K562 (cell line): ENCODE data around the gene SLC12A9. TPM values are rescaled to one million over a fixed set of nuclear protein-coding genes. Genes with fewer than 3 reads are reported as not detected.

ENCODE experiments used
- CBFA2T3 ChIP-seq: fragments of 450-650 bp; IDR thresholded peaks from 2 replicates; pipeline ENCODE4 v1.6.1; 2017
- ILK ChIP-seq: fragments of 450-650 bp; IDR thresholded peaks from 2 replicates; pipeline ENCODE4 v1.6.1; 2016; ENCODE audit warnings: missing genetic modification characterization, low read depth, mild to moderate bottlenecking, missing compliant biosample characterization, moderate library complexity, borderline replicate concordance
- MAFK ChIP-seq: IDR thresholded peaks from 2 replicates; pipeline ENCODE4 v1.6.1; 2011; ENCODE audit warnings: low read length, improper control_type of control experiment
- POU5F1 ChIP-seq: fragments of 150-350 bp; IDR thresholded peaks from 2 replicates; pipeline ENCODE4 v1.6.1; 2014; ENCODE audit warnings: borderline replicate concordance, low read length, low read depth, mild to moderate bottlenecking; ENCODE audit not compliant: partially characterized antibody
- RAD21 ChIP-seq, 2 experiments: fragments of 250-450 bp in 1 of 2; fragments of 450-650 bp in 1 of 2; sonication (Bioruptor Pico) in 1 of 2; formaldehyde crosslinking in 1 of 2; IDR thresholded peaks in 1 of 2; conservative IDR thresholded peaks in 1 of 2; 2 replicates each; pipeline versions ENCODE4 v1.4.0 to v1.8.0; 2020 to 2022; ENCODE audit warnings: mild to moderate bottlenecking in 2 of 2, moderate library complexity in 1 of 2
- RBM22 ChIP-seq: fragments of 200-400 bp; formaldehyde crosslinking; IDR thresholded peaks from 2 replicates; pipeline ENCODE4 v1.6.1; 2018; ENCODE audit warnings: low read length, low read depth; ENCODE audit not compliant: poor library complexity, severe bottlenecking
- RBM39 ChIP-seq: fragments of 200-400 bp; formaldehyde crosslinking; optimal IDR thresholded peaks from 2 replicates; pipeline ENCODE3; 2018; ENCODE audit warnings: low read depth, low read length
- SMAD4 ChIP-seq: fragments of 250-450 bp; sonication (Bioruptor Pico); conservative IDR thresholded peaks from 2 replicates; pipeline ENCODE4 v1.8.0; 2021; ENCODE audit warnings: inconsistent platforms, mild to moderate bottlenecking, moderate library complexity
- SMARCA4 ChIP-seq: fragments of 450-650 bp; IDR thresholded peaks from 2 replicates; pipeline ENCODE4 v1.6.1; 2016
- TEAD2 ChIP-seq: fragments of 450-650 bp; IDR thresholded peaks from 2 replicates; pipeline ENCODE4 v1.6.1; 2016; ENCODE audit warnings: missing genetic modification characterization, control low read depth, missing compliant biosample characterization
- ZNF316 ChIP-seq: fragments of 450-650 bp; IDR thresholded peaks from 2 replicates; pipeline ENCODE4 v1.6.1; 2016
- ZNF780A ChIP-seq: fragments of 250-450 bp; sonication (Bioruptor Pico); IDR thresholded peaks from 2 replicates; pipeline ENCODE4 v1.5.0; 2021; ENCODE audit warnings: mild to moderate bottlenecking
- polyA plus RNA-seq, 8 experiments: library from polyadenylated mRNA; depleted of rRNA in 4 of 8; stranded (reverse) in 5 of 8; unstranded in 3 of 8; fragments of >200 nt; fragmentation: Nextera tagmentation in 2 of 8; fragmentation: Illumina TruSeq in 1 of 8; extraction: Ambion mirVana in 2 of 8; extraction: Trizol in 1 of 8; gene quantifications; 2 replicates each; pipeline versions ENCODE4 v1.2.1 to v1.2.3, GENCODE V29; 2011 to 2014; ENCODE audit warnings: inconsistent platforms in 1 of 8, missing spikeins in 1 of 8
- total RNA-seq, 7 experiments: library from RNA; depleted of rRNA in 6 of 7; stranded (reverse); fragments of >200 nt in 6 of 7; fragmentation: Illumina TruSeq in 2 of 7; extraction: Trizol in 2 of 7; gene quantifications; 2 replicates each; pipeline versions ENCODE4 v1.2.1 to v1.2.3, GENCODE V29; 2011 to 2021; ENCODE audit warnings: low replicate concordance in 1 of 7
- TF ChIP-seq, protein P1 (sequence below): sonication (generic); formaldehyde crosslinking; IDR thresholded peaks from 2 replicates; pipeline ENCODE4 v1.8.1; 2023; ENCODE audit warnings: missing genetic modification reagents, mild to moderate bottlenecking, borderline replicate concordance
- TF ChIP-seq, protein P2 (sequence below): fragments of 200-800 bp; sonication (Bioruptor generic); IDR thresholded peaks from 2 replicates; pipeline ENCODE4 v1.6.1; 2016; ENCODE audit warnings: missing genetic modification characterization, missing compliant biosample characterization
- TF ChIP-seq, protein P3 (sequence below), 2 experiments: IDR thresholded peaks; 2 replicates each; pipeline ENCODE4 v1.6.1; 2011; ENCODE audit warnings: borderline replicate concordance in 1 of 2, control low read depth in 1 of 2, low read depth in 1 of 2, low read length in 1 of 2, mild to moderate bottlenecking in 1 of 2, mixed read lengths in 1 of 2, moderate library complexity in 1 of 2; ENCODE audit not compliant: insufficient read depth in 1 of 2, insufficient read length in 1 of 2, poor library complexity in 1 of 2, severe bottlenecking in 1 of 2; ENCODE audit errors: extremely low read depth in 1 of 2

The SLC12A9 gene
- total and polyA plus RNA-seq, 9 of the 15 experiments (the other 6 are each of a cell fraction or from before 2014, with no cell fraction given): 0.06 to 20.2 (median 10.7) TPM

DNA sequence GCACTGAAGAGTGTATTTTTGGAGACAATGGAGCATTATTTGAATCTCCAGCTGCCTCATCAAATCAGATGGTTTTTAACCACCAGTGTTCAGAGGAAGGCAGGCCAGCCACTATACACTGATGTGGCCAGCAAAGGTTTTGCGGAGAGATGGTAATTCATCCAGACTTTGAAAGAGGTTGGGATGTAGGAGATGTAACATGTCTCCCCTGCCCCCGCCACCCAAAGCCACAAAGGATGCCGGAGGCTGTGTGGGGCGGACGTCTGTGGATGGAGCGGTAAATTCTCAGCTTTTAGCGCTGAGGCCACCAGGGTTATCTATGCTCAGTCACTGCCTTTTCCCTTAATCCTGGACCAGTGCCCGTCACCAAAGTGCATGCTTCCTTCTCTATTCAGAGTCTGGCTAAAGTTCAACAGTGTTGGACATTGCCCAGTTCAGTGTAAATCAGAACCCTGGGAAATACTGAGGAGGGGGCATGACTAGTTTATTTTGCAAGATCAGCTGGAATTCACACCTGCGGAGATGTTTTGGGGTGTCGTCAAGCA, 11.0 kb downstream of the SLC12A9 start (continued):
- TF ChIP-seq, protein P1, sequence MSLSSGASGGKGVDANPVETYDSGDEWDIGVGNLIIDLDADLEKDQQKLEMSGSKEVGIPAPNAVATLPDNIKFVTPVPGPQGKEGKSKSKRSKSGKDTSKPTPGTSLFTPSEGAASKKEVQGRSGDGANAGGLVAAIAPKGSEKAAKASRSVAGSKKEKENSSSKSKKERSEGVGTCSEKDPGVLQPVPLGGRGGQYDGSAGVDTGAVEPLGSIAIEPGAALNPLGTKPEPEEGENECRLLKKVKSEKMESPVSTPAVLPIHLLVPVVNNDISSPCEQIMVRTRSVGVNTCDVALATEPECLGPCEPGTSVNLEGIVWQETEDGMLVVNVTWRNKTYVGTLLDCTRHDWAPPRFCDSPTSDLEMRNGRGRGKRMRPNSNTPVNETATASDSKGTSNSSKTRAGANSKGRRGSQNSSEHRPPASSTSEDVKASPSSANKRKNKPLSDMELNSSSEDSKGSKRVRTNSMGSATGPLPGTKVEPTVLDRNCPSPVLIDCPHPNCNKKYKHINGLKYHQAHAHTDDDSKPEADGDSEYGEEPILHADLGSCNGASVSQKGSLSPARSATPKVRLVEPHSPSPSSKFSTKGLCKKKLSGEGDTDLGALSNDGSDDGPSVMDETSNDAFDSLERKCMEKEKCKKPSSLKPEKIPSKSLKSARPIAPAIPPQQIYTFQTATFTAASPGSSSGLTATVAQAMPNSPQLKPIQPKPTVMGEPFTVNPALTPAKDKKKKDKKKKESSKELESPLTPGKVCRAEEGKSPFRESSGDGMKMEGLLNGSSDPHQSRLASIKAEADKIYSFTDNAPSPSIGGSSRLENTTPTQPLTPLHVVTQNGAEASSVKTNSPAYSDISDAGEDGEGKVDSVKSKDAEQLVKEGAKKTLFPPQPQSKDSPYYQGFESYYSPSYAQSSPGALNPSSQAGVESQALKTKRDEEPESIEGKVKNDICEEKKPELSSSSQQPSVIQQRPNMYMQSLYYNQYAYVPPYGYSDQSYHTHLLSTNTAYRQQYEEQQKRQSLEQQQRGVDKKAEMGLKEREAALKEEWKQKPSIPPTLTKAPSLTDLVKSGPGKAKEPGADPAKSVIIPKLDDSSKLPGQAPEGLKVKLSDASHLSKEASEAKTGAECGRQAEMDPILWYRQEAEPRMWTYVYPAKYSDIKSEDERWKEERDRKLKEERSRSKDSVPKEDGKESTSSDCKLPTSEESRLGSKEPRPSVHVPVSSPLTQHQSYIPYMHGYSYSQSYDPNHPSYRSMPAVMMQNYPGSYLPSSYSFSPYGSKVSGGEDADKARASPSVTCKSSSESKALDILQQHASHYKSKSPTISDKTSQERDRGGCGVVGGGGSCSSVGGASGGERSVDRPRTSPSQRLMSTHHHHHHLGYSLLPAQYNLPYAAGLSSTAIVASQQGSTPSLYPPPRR (CRISPR knock-in tag): no peak
- TF ChIP-seq SMARCA4 (no peak), RBM39 (no peak), MAFK (0 out of 2 replicates have a peak, but pooled peaks have one; percentile 16), TEAD2 (tag) (no peak), CBFA2T3 (no peak), POU5F1 (no peak), RAD21 (CRISPR knock-in tag; conservative IDR thresholded peaks at IDR 0.05 in 1 of 2, IDR thresholded peaks at IDR 0.05 in 1 of 2) (no peak), ZNF780A (CRISPR knock-in tag) (no peak), ILK (tag) (no peak), RBM22 (no peak), ZNF316 (peak; percentile 77), SMAD4 (CRISPR knock-in tag) (no peak)
- TF ChIP-seq, protein P2, sequence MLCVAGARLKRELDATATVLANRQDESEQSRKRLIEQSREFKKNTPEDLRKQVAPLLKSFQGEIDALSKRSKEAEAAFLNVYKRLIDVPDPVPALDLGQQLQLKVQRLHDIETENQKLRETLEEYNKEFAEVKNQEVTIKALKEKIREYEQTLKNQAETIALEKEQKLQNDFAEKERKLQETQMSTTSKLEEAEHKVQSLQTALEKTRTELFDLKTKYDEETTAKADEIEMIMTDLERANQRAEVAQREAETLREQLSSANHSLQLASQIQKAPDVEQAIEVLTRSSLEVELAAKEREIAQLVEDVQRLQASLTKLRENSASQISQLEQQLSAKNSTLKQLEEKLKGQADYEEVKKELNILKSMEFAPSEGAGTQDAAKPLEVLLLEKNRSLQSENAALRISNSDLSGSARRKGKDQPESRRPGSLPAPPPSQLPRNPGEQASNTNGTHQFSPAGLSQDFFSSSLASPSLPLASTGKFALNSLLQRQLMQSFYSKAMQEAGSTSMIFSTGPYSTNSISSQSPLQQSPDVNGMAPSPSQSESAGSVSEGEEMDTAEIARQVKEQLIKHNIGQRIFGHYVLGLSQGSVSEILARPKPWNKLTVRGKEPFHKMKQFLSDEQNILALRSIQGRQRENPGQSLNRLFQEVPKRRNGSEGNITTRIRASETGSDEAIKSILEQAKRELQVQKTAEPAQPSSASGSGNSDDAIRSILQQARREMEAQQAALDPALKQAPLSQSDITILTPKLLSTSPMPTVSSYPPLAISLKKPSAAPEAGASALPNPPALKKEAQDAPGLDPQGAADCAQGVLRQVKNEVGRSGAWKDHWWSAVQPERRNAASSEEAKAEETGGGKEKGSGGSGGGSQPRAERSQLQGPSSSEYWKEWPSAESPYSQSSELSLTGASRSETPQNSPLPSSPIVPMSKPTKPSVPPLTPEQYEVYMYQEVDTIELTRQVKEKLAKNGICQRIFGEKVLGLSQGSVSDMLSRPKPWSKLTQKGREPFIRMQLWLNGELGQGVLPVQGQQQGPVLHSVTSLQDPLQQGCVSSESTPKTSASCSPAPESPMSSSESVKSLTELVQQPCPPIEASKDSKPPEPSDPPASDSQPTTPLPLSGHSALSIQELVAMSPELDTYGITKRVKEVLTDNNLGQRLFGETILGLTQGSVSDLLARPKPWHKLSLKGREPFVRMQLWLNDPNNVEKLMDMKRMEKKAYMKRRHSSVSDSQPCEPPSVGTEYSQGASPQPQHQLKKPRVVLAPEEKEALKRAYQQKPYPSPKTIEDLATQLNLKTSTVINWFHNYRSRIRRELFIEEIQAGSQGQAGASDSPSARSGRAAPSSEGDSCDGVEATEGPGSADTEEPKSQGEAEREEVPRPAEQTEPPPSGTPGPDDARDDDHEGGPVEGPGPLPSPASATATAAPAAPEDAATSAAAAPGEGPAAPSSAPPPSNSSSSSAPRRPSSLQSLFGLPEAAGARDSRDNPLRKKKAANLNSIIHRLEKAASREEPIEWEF (CRISPR knock-in tag): no peak
- TF ChIP-seq, protein P3, sequence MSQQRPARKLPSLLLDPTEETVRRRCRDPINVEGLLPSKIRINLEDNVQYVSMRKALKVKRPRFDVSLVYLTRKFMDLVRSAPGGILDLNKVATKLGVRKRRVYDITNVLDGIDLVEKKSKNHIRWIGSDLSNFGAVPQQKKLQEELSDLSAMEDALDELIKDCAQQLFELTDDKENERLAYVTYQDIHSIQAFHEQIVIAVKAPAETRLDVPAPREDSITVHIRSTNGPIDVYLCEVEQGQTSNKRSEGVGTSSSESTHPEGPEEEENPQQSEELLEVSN (IDR thresholded peaks at IDR 0.05; ENCODE audit: borderline replicate concordance in 1 of 2, extremely low read depth in 1 of 2, insufficient read depth in 1 of 2, insufficient read length in 1 of 2, low read depth in 1 of 2, low read length in 1 of 2, poor library complexity in 1 of 2, severe bottlenecking in 1 of 2): no peak
